Right forelimb (tissue), 1 donor: ENCODE results near the gene NINJ1.

Experiments
- DNase-seq: peaks from one replicate; pipeline ENCODE4 v3.0.0-alpha.2; 2018

Gene NINJ1

GRCh38 chr9:93134015-93134739 lies at the start of gene NINJ1:
Gene NINJ1, minus strand, starts transcription at chr9:93134251. Its CDS starts 34 bp downstream, at chr9:93134217.
- DNase-seq, result peak; percentile 88

GRCh38 chr9:93183131-93183662 lies 49.1 kb upstream of the NINJ1 start:
- DNase-seq, result no peak

GRCh38 chr9:93182572-93182971 lies 48.5 kb upstream of the NINJ1 start:
- DNase-seq, result no peak

- DNase-seq, result no peak
Measured at GRCh38 chr9:93181672-93182435, 47.8 kb upstream of the NINJ1 start.

GRCh38 chr9:93180938-93181337 lies 46.9 kb upstream of the NINJ1 start:
- no peak for DNase-seq

- no peak for DNase-seq
Measured at GRCh38 chr9:93178851-93179786, 45.1 kb upstream of the NINJ1 start.

- no peak for DNase-seq
Measured at GRCh38 chr9:93177676-93178075, 43.6 kb upstream of the NINJ1 start.

GRCh38 chr9:93174976-93175375 lies 40.9 kb upstream of the NINJ1 start:
- DNase-seq, result no peak

- no peak for DNase-seq
Measured at GRCh38 chr9:93173365-93174051, 39.5 kb upstream of the NINJ1 start.

- DNase-seq, result no peak
Measured at GRCh38 chr9:93172666-93173364, 38.8 kb upstream of the NINJ1 start.

GRCh38 chr9:93171261-93171990 lies 37.4 kb upstream of the NINJ1 start:
- DNase-seq, result no peak

GRCh38 chr9:93170571-93170970 lies 36.5 kb upstream of the NINJ1 start:
- DNase-seq, result no peak

- DNase-seq, result no peak
Measured at GRCh38 chr9:93169444-93169843, 35.4 kb upstream of the NINJ1 start.

GRCh38 chr9:93168581-93168980 lies 34.5 kb upstream of the NINJ1 start:
- no peak for DNase-seq

- no peak for DNase-seq
Measured at GRCh38 chr9:93167838-93168237, 33.8 kb upstream of the NINJ1 start.

GRCh38 chr9:93167185-93167584 lies 33.1 kb upstream of the NINJ1 start:
- DNase-seq, result no peak

GRCh38 chr9:93166699-93167098 lies 32.6 kb upstream of the NINJ1 start:
- DNase-seq, result no peak

- no peak for DNase-seq
Measured at GRCh38 chr9:93164085-93164484, 30.0 kb upstream of the NINJ1 start.

GRCh38 chr9:93161786-93162562 lies 27.9 kb upstream of the NINJ1 start:
- DNase-seq, result no peak
